DND-41 (cell line): ENCODE data around the gene LDLRAD2.
"Not testable (repeated sequence)": the region's sequence is repeated elsewhere in the genome, so short reads cannot be mapped to it uniquely, and the experiment has no call there.

ENCODE experiments used
- EZH2 ChIP-seq: IDR thresholded peaks from 3 replicates; pipeline ENCODE4 v1.6.1; 2012; ENCODE audit warnings: borderline replicate concordance, low read depth, mild to moderate bottlenecking, moderate library complexity, low read length, inconsistent platforms; ENCODE audit not compliant: severe bottlenecking
- TF ChIP-seq, protein P1 (sequence below): IDR thresholded peaks from 2 replicates; pipeline ENCODE4 v1.5.1; 2012; ENCODE audit warnings: borderline replicate concordance, low read length, moderate library complexity, mild to moderate bottlenecking; ENCODE audit not compliant: poor library complexity, severe bottlenecking; ENCODE audit errors: extremely low read depth

DNA sequence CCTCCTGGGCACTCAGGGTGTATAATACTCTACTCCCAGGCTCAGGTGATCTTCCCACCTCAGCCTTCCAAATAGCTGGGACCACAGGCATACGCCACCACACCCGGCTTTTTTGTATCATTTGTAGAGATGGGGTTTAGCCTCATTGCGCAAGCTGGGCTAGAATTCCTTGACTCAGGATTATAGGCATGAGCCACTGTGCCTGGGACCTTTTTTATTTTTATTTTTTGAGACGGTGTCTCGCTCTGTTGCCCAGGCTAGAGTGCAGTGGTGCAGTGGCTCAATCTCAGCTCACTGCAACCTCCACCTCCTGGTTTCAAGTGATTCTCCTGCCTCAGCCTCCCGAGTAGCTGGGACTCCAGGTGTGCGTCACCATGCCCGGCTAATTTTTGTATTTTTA is 45.0 kb upstream of the LDLRAD2 start:
- TF ChIP-seq, protein P1, sequence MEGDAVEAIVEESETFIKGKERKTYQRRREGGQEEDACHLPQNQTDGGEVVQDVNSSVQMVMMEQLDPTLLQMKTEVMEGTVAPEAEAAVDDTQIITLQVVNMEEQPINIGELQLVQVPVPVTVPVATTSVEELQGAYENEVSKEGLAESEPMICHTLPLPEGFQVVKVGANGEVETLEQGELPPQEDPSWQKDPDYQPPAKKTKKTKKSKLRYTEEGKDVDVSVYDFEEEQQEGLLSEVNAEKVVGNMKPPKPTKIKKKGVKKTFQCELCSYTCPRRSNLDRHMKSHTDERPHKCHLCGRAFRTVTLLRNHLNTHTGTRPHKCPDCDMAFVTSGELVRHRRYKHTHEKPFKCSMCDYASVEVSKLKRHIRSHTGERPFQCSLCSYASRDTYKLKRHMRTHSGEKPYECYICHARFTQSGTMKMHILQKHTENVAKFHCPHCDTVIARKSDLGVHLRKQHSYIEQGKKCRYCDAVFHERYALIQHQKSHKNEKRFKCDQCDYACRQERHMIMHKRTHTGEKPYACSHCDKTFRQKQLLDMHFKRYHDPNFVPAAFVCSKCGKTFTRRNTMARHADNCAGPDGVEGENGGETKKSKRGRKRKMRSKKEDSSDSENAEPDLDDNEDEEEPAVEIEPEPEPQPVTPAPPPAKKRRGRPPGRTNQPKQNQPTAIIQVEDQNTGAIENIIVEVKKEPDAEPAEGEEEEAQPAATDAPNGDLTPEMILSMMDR, result not testable (repeated sequence)
- TF ChIP-seq EZH2, result not testable (repeated sequence)
